BE2C (cell line): Measurements from ENCODE around the gene PITPNB.

Source experiments
- DNase-seq: peaks from one replicate; pipeline ENCODE4 v3.0.0-alpha.2; 2020
- H3K27me3 ChIP-seq: fragments of 250-450 bp; sonication (Bioruptor Pico); 2 replicates; pipeline ENCODE4 v1.5.1; 2020; ENCODE audit warnings: mild to moderate bottlenecking
- H3K36me3 ChIP-seq: fragments of 250-450 bp; sonication (Bioruptor Pico); 2 replicates; pipeline ENCODE4 v1.5.1; 2020; ENCODE audit warnings: mild to moderate bottlenecking
- H3K4me1 ChIP-seq: fragments of 250-450 bp; sonication (Bioruptor Pico); 2 replicates; pipeline ENCODE4 v1.5.1; 2020
- H3K4me3 ChIP-seq: 2 replicates; pipeline ENCODE4 v1.5.1; 2011; ENCODE audit warnings: low read depth, low read length
- H3K9me3 ChIP-seq: fragments of 250-450 bp; sonication (Bioruptor Pico); 2 replicates; pipeline ENCODE4 v1.5.1; 2020
- CTCF ChIP-seq: IDR thresholded peaks from 2 replicates; pipeline ENCODE4 v1.5.1; 2012; ENCODE audit warnings: mild to moderate bottlenecking, low read depth, low read length

The PITPNB gene

DNA sequence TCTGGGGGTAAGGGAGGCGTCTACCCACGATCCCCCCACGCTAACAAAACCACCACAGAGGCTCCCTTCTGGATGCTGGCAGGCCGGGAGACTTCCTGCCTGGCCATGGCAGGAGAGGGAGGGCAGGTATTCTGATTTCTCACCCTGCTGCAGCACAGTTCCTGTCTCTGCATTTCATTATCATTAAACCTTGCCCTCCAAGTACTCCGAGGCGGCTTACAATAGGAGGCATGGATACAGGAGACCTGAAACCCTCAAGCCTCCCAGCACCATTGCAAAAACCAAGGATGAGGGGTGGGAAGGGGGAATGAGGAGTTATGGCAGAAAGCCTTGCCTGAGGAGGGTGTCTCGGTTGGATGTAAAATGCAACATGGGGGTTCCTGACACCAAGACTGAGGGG, 73.4 kb downstream of the PITPNB start:
- DNase-seq: no peak
- no peak for TF ChIP-seq CTCF
- H3K36me3 ChIP-seq: peaks cover 16% of the 10 kb centered on the region
- peaks cover 19% of the 10 kb centered on the region for H3K4me1 ChIP-seq
- H3K27me3 ChIP-seq: no peaks in the 10 kb centered on the region
- no peaks in the 10 kb centered on the region for H3K9me3 ChIP-seq
- no peak overlapping the region for H3K4me3 ChIP-seq

DNA sequence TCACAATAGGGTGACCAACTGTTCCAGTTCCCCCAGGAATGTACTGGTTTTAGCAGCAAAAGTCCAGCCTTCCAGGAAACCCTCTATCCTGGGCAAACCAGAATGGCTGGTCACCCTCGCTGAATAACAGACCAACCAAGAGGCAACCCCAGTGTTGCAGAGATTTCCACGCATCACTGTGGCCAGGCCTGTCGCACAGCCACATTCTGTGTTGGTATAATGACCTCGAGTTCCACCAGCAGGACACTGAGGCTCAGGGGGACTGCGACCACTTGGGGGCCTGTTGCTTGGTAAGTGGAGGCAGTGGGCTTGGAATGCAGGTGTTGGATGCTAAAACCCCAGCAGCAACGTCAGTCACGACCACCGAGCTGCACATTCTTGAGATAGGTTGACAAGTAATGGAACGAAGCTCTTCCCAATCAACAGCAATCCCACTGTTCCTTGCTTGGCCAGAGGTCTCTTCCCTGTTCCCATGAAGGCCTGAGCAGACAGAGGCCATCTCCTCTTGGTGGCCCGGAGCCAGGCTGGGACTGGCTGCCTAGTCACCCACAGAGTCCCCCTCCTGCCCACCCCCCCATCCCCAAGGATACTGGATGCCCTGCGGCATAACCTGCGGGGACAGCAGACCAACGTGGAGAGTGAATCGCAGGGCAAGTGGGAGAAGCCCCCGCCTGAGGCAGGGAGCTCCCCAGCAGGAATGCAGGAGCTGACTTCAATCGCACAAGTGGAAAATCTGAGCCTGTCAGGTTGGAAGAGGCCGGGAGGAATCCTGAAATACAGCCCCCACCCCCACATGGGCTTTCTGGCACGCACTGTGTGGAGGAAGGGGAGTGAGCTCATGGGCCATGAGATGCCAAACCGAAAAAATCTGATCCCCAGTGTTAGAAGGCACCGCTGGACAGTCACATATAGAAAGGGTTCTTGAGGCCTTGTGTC, 74.1 kb downstream of the PITPNB start:
- Histone ChIP-seq H3K4me1 (peaks cover 19% of the 10 kb centered on the region), H3K9me3 (no peaks in the 10 kb centered on the region), H3K36me3 (peaks cover 9% of the 10 kb centered on the region), H3K4me3 (no peak overlapping the region), H3K27me3 (no peaks in the 10 kb centered on the region)
- no peak for DNase-seq
- TF ChIP-seq CTCF: no peak

DNA sequence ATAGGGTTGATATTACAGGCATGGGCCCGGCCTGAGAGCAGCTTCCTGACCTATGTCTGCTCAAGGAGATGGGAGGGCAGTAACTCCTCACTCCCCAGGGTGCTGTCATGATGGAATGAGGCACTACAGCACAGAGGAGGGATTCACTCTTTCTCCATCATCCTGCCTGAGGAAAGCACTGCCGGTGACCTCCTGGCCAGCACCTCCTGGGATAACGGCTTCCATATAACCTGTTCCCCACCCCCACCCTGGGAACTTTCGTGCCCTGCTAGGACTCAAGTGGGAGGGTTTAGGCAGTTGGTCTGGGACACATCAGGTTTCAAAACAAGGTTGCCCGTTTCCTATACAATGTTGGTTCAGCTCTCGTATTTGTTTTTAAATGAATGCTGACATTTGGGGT, 74.8 kb downstream of the PITPNB start:
- no peaks in the 10 kb centered on the region for H3K9me3 ChIP-seq
- DNase-seq: no peak
- no peak for TF ChIP-seq CTCF
- peaks cover 4% of the 10 kb centered on the region; the same call in 1 of the 2 replicates for H3K36me3 ChIP-seq
- no peak overlapping the region for H3K4me3 ChIP-seq
- no peaks in the 10 kb centered on the region for H3K27me3 ChIP-seq
- H3K4me1 ChIP-seq: peaks cover 19% of the 10 kb centered on the region

DNA sequence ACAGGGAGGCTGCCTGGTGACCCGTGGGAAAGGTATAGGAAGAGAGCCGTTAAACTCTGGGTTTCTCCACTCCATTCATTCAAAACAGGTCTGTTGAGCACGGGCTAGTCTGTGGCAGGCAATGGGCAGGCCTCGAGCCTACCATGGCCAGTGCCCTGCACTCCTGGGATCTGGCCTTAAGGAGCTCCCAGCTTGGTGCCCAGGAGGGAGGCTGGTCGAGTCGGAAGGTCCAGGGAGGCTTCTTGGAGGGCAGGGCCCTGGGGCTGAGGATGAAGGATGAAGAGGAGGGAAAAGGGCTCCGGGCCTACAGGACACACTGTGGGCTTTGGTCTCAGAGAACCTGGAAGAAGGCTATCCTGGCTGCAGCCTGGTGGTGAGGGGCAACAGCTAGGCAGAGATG, 75.6 kb downstream of the PITPNB start:
- TF ChIP-seq CTCF: no peak
- no peak overlapping the region for H3K4me3 ChIP-seq
- no peak for DNase-seq
- no peaks in the 10 kb centered on the region for H3K9me3 ChIP-seq
- peaks cover 19% of the 10 kb centered on the region for H3K4me1 ChIP-seq
- no peaks in the 10 kb centered on the region for H3K27me3 ChIP-seq
- peaks cover 4% of the 10 kb centered on the region; the same call in 1 of the 2 replicates for H3K36me3 ChIP-seq

DNA sequence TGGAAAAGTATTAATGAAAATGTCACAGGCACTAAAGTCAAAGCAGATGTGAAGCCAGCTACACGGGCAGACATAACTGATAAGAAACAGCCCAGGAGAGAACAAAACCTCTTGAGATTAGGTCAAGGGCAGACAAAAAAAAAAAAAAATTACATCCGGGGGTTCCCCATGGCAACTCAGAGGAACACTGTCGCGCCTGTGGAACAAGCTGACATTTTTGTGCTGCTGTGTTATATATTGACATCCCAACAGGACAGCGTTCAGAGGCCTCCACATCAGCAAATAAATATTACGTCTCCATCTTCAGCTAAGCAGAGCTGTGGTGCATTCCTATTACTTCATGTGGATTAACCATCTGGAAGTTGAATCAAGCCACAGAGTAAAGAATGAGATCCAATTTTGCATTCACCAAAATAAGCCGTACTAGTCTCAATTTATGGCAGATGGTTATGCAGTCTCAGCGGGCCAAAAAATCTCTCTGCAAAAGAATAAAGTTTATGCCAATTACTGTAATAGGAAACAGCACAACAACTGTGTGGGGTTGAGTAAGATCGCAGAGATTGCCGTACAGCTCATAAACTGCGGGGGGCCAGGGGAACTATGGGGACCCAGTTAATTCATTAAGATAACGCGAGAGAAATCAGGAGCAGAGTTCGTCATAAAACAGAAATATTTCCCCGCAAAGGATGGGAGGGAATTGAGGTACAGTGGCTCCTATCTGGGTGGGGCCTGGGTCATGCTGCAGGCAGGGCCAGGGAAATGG, 76.2 kb downstream of the PITPNB start:
- no peak for TF ChIP-seq CTCF
- H3K4me1 ChIP-seq: peaks cover 19% of the 10 kb centered on the region
- DNase-seq: peak; percentile 30
- H3K4me3 ChIP-seq: peak overlapping the region; percentile 11; the same call in 1 of the 2 replicates
- H3K36me3 ChIP-seq: no peaks in the 10 kb centered on the region
- no peaks in the 10 kb centered on the region for H3K27me3 ChIP-seq
- H3K9me3 ChIP-seq: no peaks in the 10 kb centered on the region
